Adrenal gland (tissue), 12 donors: ENCODE measurements around the gene BCAS3. TPM values are rescaled to one million over a fixed set of nuclear protein-coding genes. Genes with fewer than 3 reads are reported as not detected.

Source experiments
- DNase-seq, 7 donors: peaks; one replicate each; pipeline ENCODE4 v3.0.0-alpha.2; 2019 to 2020
- H3K27ac ChIP-seq, 5 donors: fragments of 200-600 bp; sonication (generic) in 4 of 5; 1 replicate in 3 of 5; 2 replicates in 2 of 5; pipeline versions ENCODE4 v1.5.1 to v1.8.0; 2016 to 2020; ENCODE audit warnings: mild to moderate bottlenecking in 1 of 5
- H3K27me3 ChIP-seq: fragments of 200-600 bp; 2 replicates; pipeline ENCODE4 v1.8.0; 2021
- H3K36me3 ChIP-seq, 2 donors: fragments of 200-600 bp; replicated peaks in 1 of 2; 1 replicate in 1 of 2; 2 replicates in 1 of 2; pipeline versions ENCODE4 v1.5.1 to v1.8.0; 2018 to 2022
- H3K4me1 ChIP-seq, 2 donors: fragments of 200-600 bp; replicated peaks in 1 of 2; 1 replicate in 1 of 2; 2 replicates in 1 of 2; pipeline versions ENCODE4 v1.5.1 to v1.8.0; 2018 to 2021
- H3K4me3 ChIP-seq, 4 donors: fragments of 200-600 bp; sonication (generic) in 3 of 4; one replicate each; pipeline ENCODE4 v1.5.1; 2016 to 2018
- H3K9me3 ChIP-seq, 3 donors: fragments of 200-600 bp; sonication (generic) in 1 of 3; replicated peaks in 1 of 3; 1 replicate in 2 of 3; 2 replicates in 1 of 3; pipeline versions ENCODE4 v1.5.1 to v1.8.0; 2016 to 2021
- CTCF ChIP-seq, 6 experiments: fragments of 450-650 bp in 4 of 6; fragments of 200-600 bp in 2 of 6; sonication (generic) in 1 of 6; IDR thresholded peaks; 1 replicate in 5 of 6; 2 replicates in 1 of 6; pipeline versions ENCODE4 v1.5.1 to v1.8.0; 2016 to 2021; ENCODE audit warnings: antibody characterized with exemption in 6 of 6, mild to moderate bottlenecking in 2 of 6, moderate library complexity in 1 of 6
- POLR2A ChIP-seq, 2 donors: fragments of 450-650 bp; IDR thresholded peaks; one replicate each; pipeline ENCODE4 v1.6.1; 2017; ENCODE audit warnings: antibody characterized with exemption in 2 of 2, mild to moderate bottlenecking in 2 of 2, moderate library complexity in 1 of 2
- WGBS, 4 donors: extraction: QIAGEN DNeasy Blood & Tissue Kit in 2 of 4; methylation state at CpG; one replicate each; pipeline versions ENCODE4 v1.1.5 to v1.1.7; 2013 to 2017; 5-methylcytosine and 5-hydroxymethylcytosine counted together
- intact Hi-C, 2 donors: fragments of 100-400 bp; cut with DNase I; formaldehyde crosslinking; loops; one replicate each; pipeline versions ENCODE4 v1.14.1 to v1.15.0; 2022 to 2023
- polyA plus RNA-seq, 3 donors: library from polyadenylated mRNA; stranded (reverse); fragments of 200-250 nt in 2 of 3; fragments of 350-450 nt in 1 of 3; fragmentation: Illumina TruSeq in 1 of 3; extraction: RNeasy Lipid Tissue Mini Kit (QIAGEN cat#74804) in 1 of 3; gene quantifications; one replicate each; pipeline ENCODE4 v1.2.3, GENCODE V29; 2013 to 2014
- total RNA-seq, 9 donors: library from RNA; depleted of rRNA in 4 of 9; stranded (reverse); fragments of >200 nt in 4 of 9; fragments of 120-200 nt in 1 of 9; fragmentation: NEBNext Ultra II Directional in 1 of 9; extraction: Animal tissue kit (Norgen Biotek cat#: 25700) in 1 of 9; gene quantifications; one replicate each; pipeline versions ENCODE4 v1.1.0 to v1.2.4, GENCODE V29; 2013 to 2023
- donor health status: healthy with polysubstance abuse.
- donor health status: Bipolar disorder and iron deficiency.
- donor health status: DM: yes; HTN: yes; CAD: no.
- donor health status: DM: no; HTN: no; CAD: no.
- donor health status: DM: no; HTN: no; CAD: no.
- donor health status: DM: yes; HTN: yes; CAD: no.

Gene BCAS3
- total and polyA plus RNA-seq, 12 donors = 9.4 to 105 (median 29.0) TPM

GRCh38 chr17:61276806-61277205, 599.2 kb downstream of the BCAS3 start:
- no peaks in the 10 kb centered on the region for H3K36me3 ChIP-seq
- intact Hi-C loops = no loop called here
- H3K27ac ChIP-seq = no peak overlapping the region
- no peak overlapping the region for H3K4me3 ChIP-seq
- no peaks in the 10 kb centered on the region for H3K27me3 ChIP-seq
- H3K9me3 ChIP-seq = no peaks in the 10 kb centered on the region
- TF ChIP-seq CTCF (IDR thresholded peaks at IDR 0.05) = no peak
- no peak for TF ChIP-seq POLR2A (IDR thresholded peaks at IDR 0.05)
- WGBS, 4 donors = 86 to 95% (median 91%) methylated on average over 2 of the region's 2 CpGs
- no peaks in the 10 kb centered on the region for H3K4me1 ChIP-seq
- no peak for DNase-seq

- Histone ChIP-seq H3K36me3 (no peaks in the 10 kb centered on the region), H3K27me3 (no peaks in the 10 kb centered on the region), H3K4me3 (no peak overlapping the region), H3K27ac (no peak overlapping the region), H3K4me1 (no peaks in the 10 kb centered on the region), H3K9me3 (no peaks in the 10 kb centered on the region)
- DNase-seq = no peak
- intact Hi-C loops = no loop called here
- 75 to 89% (median 87%) methylated on average over 1 of the region's 1 CpG for WGBS, 4 donors
- no peak for TF ChIP-seq CTCF (IDR thresholded peaks at IDR 0.05)
- TF ChIP-seq POLR2A (IDR thresholded peaks at IDR 0.05) = no peak
Observed at GRCh38 chr17:61279476-61280145, 602.0 kb downstream of the BCAS3 start.

- intact Hi-C loops = no loop called here
- no peak overlapping the region for H3K27ac ChIP-seq
Observed at GRCh38 chr17:61280338-61280737, 602.7 kb downstream of the BCAS3 start.

GRCh38 chr17:61280851-61281250, 603.2 kb downstream of the BCAS3 start:
- H3K9me3 ChIP-seq = no peaks in the 10 kb centered on the region
- H3K36me3 ChIP-seq = no peaks in the 10 kb centered on the region
- no peaks in the 10 kb centered on the region for H3K4me1 ChIP-seq
- no peaks in the 10 kb centered on the region for H3K27me3 ChIP-seq
- 90 to 95% (median 94%) methylated on average over 3 of the region's 3 CpGs for WGBS, 4 donors
- DNase-seq = no peak
- no peak overlapping the region for H3K4me3 ChIP-seq
- intact Hi-C loops = no loop called here
- TF ChIP-seq CTCF (IDR thresholded peaks at IDR 0.05) = no peak
- no peak for TF ChIP-seq POLR2A (IDR thresholded peaks at IDR 0.05)
- no peak overlapping the region for H3K27ac ChIP-seq

More at GRCh38 chr17:61280338-61280737, 602.7 kb downstream of the BCAS3 start:
- Histone ChIP-seq H3K36me3 (no peaks in the 10 kb centered on the region), H3K27me3 (no peaks in the 10 kb centered on the region), H3K4me3 (no peak overlapping the region), H3K4me1 (no peaks in the 10 kb centered on the region), H3K9me3 (no peaks in the 10 kb centered on the region)
- TF ChIP-seq CTCF (IDR thresholded peaks at IDR 0.05) (no peak), POLR2A (IDR thresholded peaks at IDR 0.05) (no peak)
- DNase-seq = no peak
